HCT116 (cell line): ENCODE results near the gene PRKAG2. TPM values are rescaled to one million over a fixed set of nuclear protein-coding genes. Genes with fewer than 3 reads are reported as not detected.

ENCODE experiments used
- ATAC-seq: fragments of 200-7000 bp; cut with Tn5 transposase; 2 replicates; pipeline ENCODE4 v1.9.1; 2020; ENCODE audit warnings: mild to moderate bottlenecking, moderate library complexity
- BruUV-seq: library from RNA; stranded (reverse); fragments of 400-500 nt; replicated peaks from 2 replicates; lab custom pipeline; 2021; lab: Mats Ljungman, UMichigan
- CTCF ChIA-PET: fragments of 300-600 bp; sonication (Branson Sonifier 250); formaldehyde crosslinking; loops from one replicate; lab custom pipeline; 2021; ENCODE audit warnings: antibody characterized with exemption; lab: Charles Lee
- POLR2A ChIA-PET: fragments of 300-600, 350-600 bp; sonication (Branson Sonifier 250); formaldehyde crosslinking; loops from one replicate; lab custom pipeline; 2021; ENCODE audit warnings: antibody characterized with exemption; lab: Charles Lee
- RAD21 ChIA-PET, 2 experiments: fragments of 300-600 bp; sonication (Branson Sonifier 250); formaldehyde crosslinking; loops; one replicate each; lab custom pipeline; 2023; ENCODE audit warnings: low total read pairs in 2 of 2; ENCODE audit not compliant: uncharacterized antibody in 2 of 2, unreplicated experiment in 2 of 2, low non-redundant PET in 1 of 2; lab: Charles Lee
- DNase-seq: peaks from one replicate; pipeline ENCODE4 v3.0.0-alpha.2; 2010; ENCODE audit warnings: low read depth, low spot score
- H2AFZ ChIP-seq: fragments of 200-600 bp; shearing (Covaris generic), sonication (generic); 2 replicates; pipeline ENCODE4 v1.6.1; 2017; ENCODE audit warnings: low read depth, mixed run types, mixed read lengths, antibody characterized with exemption, low read length; ENCODE audit not compliant: poor library complexity, severe bottlenecking
- H3K27ac ChIP-seq: 2 replicates; pipeline ENCODE4 v1.5.1; 2012; ENCODE audit warnings: low read depth, low read length
- H3K27me3 ChIP-seq: fragments of 200-600 bp; sonication (generic); 2 replicates; pipeline ENCODE4 v1.6.1; 2016; ENCODE audit warnings: mixed run types, low read length, mixed read lengths; ENCODE audit not compliant: insufficient read depth
- H3K36me3 ChIP-seq, 2 experiments: fragments of 200-500 bp in 1 of 2; fragments of 200-600 bp in 1 of 2; sonication (Bioruptor generic) in 1 of 2; sonication (generic) in 1 of 2; 2 replicates each; pipeline versions ENCODE4 v1.5.1 to v1.6.1; 2014 to 2016; ENCODE audit warnings: low read length in 2 of 2, inconsistent platforms in 1 of 2, mixed read lengths in 1 of 2, mixed run types in 1 of 2; ENCODE audit not compliant: insufficient read depth in 2 of 2, control insufficient read depth in 1 of 2
- H3K4me1 ChIP-seq, 2 experiments: fragments of 200-600 bp in 1 of 2; sonication (generic) in 1 of 2; 2 replicates each; pipeline versions ENCODE4 v1.5.1 to v1.6.1; 2012 to 2017; ENCODE audit warnings: low read length in 2 of 2, inconsistent platforms in 1 of 2, mild to moderate bottlenecking in 1 of 2, mixed read lengths in 1 of 2, mixed run types in 1 of 2, moderate library complexity in 1 of 2; ENCODE audit not compliant: insufficient read depth in 2 of 2, control insufficient read depth in 1 of 2
- H3K4me2 ChIP-seq: fragments of 200-600 bp; sonication (generic); 2 replicates; pipeline ENCODE4 v1.6.1; 2017; ENCODE audit warnings: mixed run types, low read length, mixed read lengths
- H3K4me3 ChIP-seq, 2 experiments: fragments of 200-600 bp in 1 of 2; sonication (generic) in 1 of 2; replicated peaks in 1 of 2; 2 replicates each; pipeline ENCODE4 v1.5.1; 2011 to 2016; ENCODE audit warnings: low read length in 2 of 2, control low read depth in 1 of 2, low read depth in 1 of 2, mild to moderate bottlenecking in 1 of 2, mixed read lengths in 1 of 2, mixed run types in 1 of 2
- H3K79me2 ChIP-seq: fragments of 200-600 bp; sonication (generic); 2 replicates; pipeline ENCODE4 v1.6.1; 2017; ENCODE audit warnings: mild to moderate bottlenecking, mixed run types, low read length, moderate library complexity, mixed read lengths; ENCODE audit not compliant: insufficient read depth
- H3K9ac ChIP-seq: fragments of 200-600 bp; sonication (generic); 2 replicates; pipeline ENCODE4 v1.6.1; 2016; ENCODE audit warnings: low read length, mixed read lengths
- H3K9me2 ChIP-seq: fragments of 200-600 bp; sonication (generic), shearing (Covaris generic); 2 replicates; pipeline ENCODE4 v1.6.1; 2017; ENCODE audit warnings: mixed run types, mild to moderate bottlenecking, moderate library complexity; ENCODE audit not compliant: insufficient read depth
- H3K9me3 ChIP-seq, 2 experiments: fragments of 200-500 bp in 1 of 2; fragments of 200-600 bp in 1 of 2; sonication (Bioruptor generic) in 1 of 2; sonication (generic) in 1 of 2; 2 replicates each; pipeline ENCODE4 v1.6.1; 2014 to 2017; ENCODE audit warnings: low read length in 2 of 2, mixed read lengths in 2 of 2, inconsistent platforms in 1 of 2, low read depth in 1 of 2, mild to moderate bottlenecking in 1 of 2, mixed run types in 1 of 2, moderate library complexity in 1 of 2; ENCODE audit not compliant: control insufficient read depth in 1 of 2, insufficient read depth in 1 of 2
- H4K20me1 ChIP-seq: fragments of 200-600 bp; sonication (generic), shearing (Covaris generic); 2 replicates; pipeline ENCODE4 v1.6.1; 2017; ENCODE audit warnings: mixed run types, mild to moderate bottlenecking, moderate library complexity; ENCODE audit not compliant: insufficient read depth
- CBX3 ChIP-seq: IDR thresholded peaks from 2 replicates; pipeline ENCODE4 v1.6.1; 2012; ENCODE audit warnings: low read depth
- EGR1 ChIP-seq: IDR thresholded peaks from 2 replicates; pipeline ENCODE4 v1.6.1; 2012; ENCODE audit warnings: low read depth
- EZH2 ChIP-seq: fragments of 200-600 bp; sonication (generic); IDR thresholded peaks from 2 replicates; pipeline ENCODE4 v1.6.1; 2017; ENCODE audit warnings: antibody characterized with exemption, mixed run types
- EZH2phosphoT487 ChIP-seq: fragments of 200-600 bp; IDR thresholded peaks from 2 replicates; pipeline ENCODE4 v1.6.1; 2018; ENCODE audit warnings: antibody characterized with exemption, borderline replicate concordance
- FOSL1 ChIP-seq: IDR thresholded peaks from 2 replicates; pipeline ENCODE4 v1.6.1; 2012; ENCODE audit warnings: low read depth
- POLR2A ChIP-seq: IDR thresholded peaks from 2 replicates; pipeline ENCODE4 v1.7.0; 2011; ENCODE audit warnings: borderline replicate concordance; ENCODE audit not compliant: insufficient read depth, insufficient read length; ENCODE audit errors: extremely low read depth
- REST ChIP-seq: IDR thresholded peaks from 2 replicates; pipeline ENCODE4 v1.6.1; 2012; ENCODE audit warnings: low read depth
- SIN3A ChIP-seq: IDR thresholded peaks from 2 replicates; pipeline ENCODE4 v1.6.1; 2012; ENCODE audit warnings: low read depth
- YY1 ChIP-seq: IDR thresholded peaks from 2 replicates; pipeline ENCODE4 v1.6.1; 2011; ENCODE audit warnings: low read length, low read depth, moderate library complexity, mild to moderate bottlenecking; ENCODE audit not compliant: insufficient replicate concordance; ENCODE audit errors: extremely low read depth
- ZBTB33 ChIP-seq: IDR thresholded peaks from 2 replicates; pipeline ENCODE4 v1.6.1; 2011; ENCODE audit warnings: mild to moderate bottlenecking, low read length, moderate library complexity; ENCODE audit not compliant: insufficient replicate concordance; ENCODE audit errors: extremely low read depth
- ZNF274 ChIP-seq: fragments of 200-500 bp; sonication (Bioruptor generic); IDR thresholded peaks from 2 replicates; pipeline ENCODE4 v1.6.1; 2014; ENCODE audit warnings: mild to moderate bottlenecking, low read depth, low read length, inconsistent platforms
- intact Hi-C: fragments of 100-400 bp; cut with micrococcal nuclease; formaldehyde crosslinking; loops from 2 replicates; pipeline ENCODE4 v1.10.0; 2022
- total RNA-seq: library from RNA; stranded (reverse); gene quantifications from one replicate; pipeline ENCODE4 v1.2.1, GENCODE V29; 2021; ENCODE audit not compliant: unreplicated experiment
- TF ChIP-seq, protein P1 (sequence below): IDR thresholded peaks from 2 replicates; pipeline ENCODE4 v1.6.1; 2012

PRKAG2 gene
- total RNA-seq, 1 experiment from 2014 or later: 23.6 TPM

DNA sequence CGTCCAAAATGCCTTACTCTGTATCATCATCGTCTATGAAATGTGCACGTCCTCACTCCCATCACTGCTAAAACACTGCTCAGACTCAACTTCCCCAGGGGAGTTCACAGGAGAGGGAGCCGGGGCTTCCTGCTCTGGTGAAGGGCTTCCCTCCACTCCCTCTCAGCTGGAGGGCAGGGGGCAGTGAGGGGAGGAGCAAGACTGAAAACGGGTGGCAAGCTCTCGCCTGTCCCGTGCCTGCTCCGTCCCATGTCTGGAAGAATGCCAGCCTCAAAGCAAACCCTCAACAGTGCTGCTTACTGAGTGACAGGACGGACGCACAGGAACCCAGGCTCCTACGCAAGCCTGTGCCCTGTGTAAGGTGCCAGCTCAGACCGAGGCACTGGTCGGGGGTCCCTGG lies 25.1 kb downstream of the PRKAG2 start:
- POLR2A ChIA-PET: no interaction called here
- Histone ChIP-seq H3K9me2 (no peaks in the 10 kb centered on the region), H3K27ac (no peak overlapping the region), H3K9me3 (no peaks in the 10 kb centered on the region), H3K4me3 (no peak overlapping the region), H3K36me3 (no peaks in the 10 kb centered on the region), H3K27me3 (no peaks in the 10 kb centered on the region), H2AFZ (no peak overlapping the region), H3K4me1 (no peaks in the 10 kb centered on the region), H3K9ac (no peak overlapping the region), H3K4me2 (no peak overlapping the region), H3K79me2 (no peaks in the 10 kb centered on the region), H4K20me1 (no peaks in the 10 kb centered on the region)
- BruUV-seq: no TSS peak
- no peak for TF ChIP-seq EZH2
- no peak for TF ChIP-seq EZH2phosphoT487
- TF ChIP-seq ZBTB33: no peak
- TF ChIP-seq CBX3: no peak
- TF ChIP-seq FOSL1: no peak
- TF ChIP-seq EGR1: no peak
- no peak for TF ChIP-seq YY1
- TF ChIP-seq, protein P1, sequence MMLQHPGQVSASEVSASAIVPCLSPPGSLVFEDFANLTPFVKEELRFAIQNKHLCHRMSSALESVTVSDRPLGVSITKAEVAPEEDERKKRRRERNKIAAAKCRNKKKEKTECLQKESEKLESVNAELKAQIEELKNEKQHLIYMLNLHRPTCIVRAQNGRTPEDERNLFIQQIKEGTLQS: no peak
- no peak for TF ChIP-seq POLR2A
- no peak for TF ChIP-seq SIN3A
- no peak for TF ChIP-seq REST
- TF ChIP-seq ZNF274: no peak
- RAD21 ChIA-PET: no interaction called here
- intact Hi-C loops: no loop called here
- DNase-seq: no peak
- CTCF ChIA-PET: no interaction called here
- ATAC-seq: no peak
